ENCODE data around the gene ANKRD13D. TPM values are rescaled to one million over a fixed set of nuclear protein-coding genes. Genes with fewer than 3 reads are reported as not detected.

Gene ANKRD13D
- total RNA-seq, 2 donors from 2014 or later, result 182 to 231 TPM

DNA sequence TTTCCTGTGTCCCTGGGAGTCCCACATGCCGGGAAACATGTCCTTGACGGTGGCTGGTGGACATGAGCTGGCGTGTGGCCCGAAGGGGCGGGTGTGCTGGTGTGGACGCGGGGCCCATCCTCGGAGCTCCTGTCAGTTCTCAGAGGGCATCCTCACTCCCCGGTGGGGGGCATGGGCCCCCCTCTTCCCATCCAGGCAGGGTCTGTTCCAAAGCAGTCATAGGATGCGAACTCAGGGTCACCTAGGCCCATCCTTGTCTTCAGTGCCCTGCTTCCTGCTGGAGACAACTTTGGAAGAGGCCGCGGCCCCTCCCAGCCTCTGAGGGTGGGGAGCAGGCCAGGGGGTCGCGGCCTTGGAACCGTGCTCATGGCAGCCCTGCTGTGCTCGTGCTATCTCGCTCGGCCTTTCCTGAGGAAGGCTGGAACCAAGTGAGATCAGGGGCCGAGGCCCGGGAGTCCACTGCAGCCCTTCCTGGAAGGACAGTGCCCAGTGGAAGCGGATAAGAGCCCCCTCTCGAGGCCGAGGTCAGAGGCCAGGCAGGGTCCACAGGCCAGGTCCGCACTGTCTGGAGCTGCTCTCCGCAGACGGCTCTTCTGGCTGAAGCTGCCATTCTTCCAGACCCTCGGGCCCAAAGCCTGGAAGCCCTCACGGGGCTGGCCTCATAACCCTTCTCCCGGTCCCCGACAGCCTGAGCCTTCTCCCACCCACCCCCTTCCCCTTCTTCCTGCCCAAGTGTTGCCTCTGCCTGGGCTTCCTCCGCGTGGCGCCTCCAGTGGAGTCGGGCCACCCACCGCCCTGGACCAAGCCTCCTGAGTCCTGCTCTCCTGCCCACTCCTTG, 14.1 kb upstream of the ANKRD13D start:
- ATAC-seq, result no peak
- H3K4me3 Mint-ChIP-seq, result peak overlapping the region; percentile 93
- H3K27me3 Mint-ChIP-seq, result no peaks in the 10 kb centered on the region
- H3K4me1 Mint-ChIP-seq (ENCODE audit: low read depth in 2 of 2), result peaks cover 63 to 68% of the 10 kb centered on the region in 2 donors
- DNase-seq (ENCODE audit: low spot score), result peak; percentile 55
- no peaks in the 10 kb centered on the region for H3K9me3 Mint-ChIP-seq
- H3K27ac Mint-ChIP-seq, result peak overlapping the region; percentile 99 to 100
- peaks cover 5% of the 10 kb centered on the region for H3K36me3 Mint-ChIP-seq

- no peak for DNase-seq (ENCODE audit: low spot score)
- no peak for ATAC-seq
- Mint-ChIP-seq H3K9me3 (no peaks in the 10 kb centered on the region), H3K27ac (peak overlapping the region; percentile 99 to 100), H3K4me1 (ENCODE audit: low read depth in 2 of 2) (peaks cover 58 to 60% of the 10 kb centered on the region in 2 donors), H3K27me3 (no peaks in the 10 kb centered on the region), H3K36me3 (no peaks in the 10 kb centered on the region), H3K4me3 (peak overlapping the region; percentile 93)
Observed at GRCh38 chr11:67275606-67276409, 13.3 kb upstream of the ANKRD13D start.

- Mint-ChIP-seq H3K36me3 (no peaks in the 10 kb centered on the region), H3K9me3 (no peaks in the 10 kb centered on the region), H3K27me3 (no peaks in the 10 kb centered on the region), H3K4me1 (ENCODE audit: low read depth in 2 of 2) (peaks cover 48 to 50% of the 10 kb centered on the region in 2 donors), H3K27ac (peak overlapping the region; percentile 99 to 100), H3K4me3 (peak overlapping the region; percentile 93)
- ATAC-seq (peak; percentile 69 to 72), DNase-seq (ENCODE audit: low spot score) (no peak)
Observed at GRCh38 chr11:67276781-67277230, 12.3 kb upstream of the ANKRD13D start.

GRCh38 chr11:67277231-67277961, 11.7 kb upstream of the ANKRD13D start:
- Mint-ChIP-seq H3K27me3 (no peaks in the 10 kb centered on the region), H3K9me3 (no peaks in the 10 kb centered on the region), H3K4me1 (ENCODE audit: low read depth in 2 of 2) (peaks cover 43 to 44% of the 10 kb centered on the region in 2 donors), H3K4me3 (peak overlapping the region; percentile 93), H3K27ac (peak overlapping the region; percentile 99 to 100), H3K36me3 (no peaks in the 10 kb centered on the region)
- ATAC-seq (peak; percentile 93 to 94), DNase-seq (ENCODE audit: low spot score) (peak; percentile 96)

- Mint-ChIP-seq H3K27ac (peak overlapping the region; percentile 99 to 100), H3K4me3 (peak overlapping the region; percentile 93), H3K9me3 (no peaks in the 10 kb centered on the region), H3K4me1 (ENCODE audit: low read depth in 2 of 2) (peaks cover 42 to 44% of the 10 kb centered on the region in 2 donors), H3K27me3 (no peaks in the 10 kb centered on the region), H3K36me3 (no peaks in the 10 kb centered on the region)
- DNase-seq (ENCODE audit: low spot score) (no peak), ATAC-seq (no peak)
Observed at GRCh38 chr11:67278135-67278938, 10.8 kb upstream of the ANKRD13D start.

- Mint-ChIP-seq H3K4me3 (peak overlapping the region; percentile 36), H3K27me3 (no peaks in the 10 kb centered on the region), H3K27ac (peak overlapping the region; percentile 99 to 100), H3K9me3 (no peaks in the 10 kb centered on the region), H3K4me1 (ENCODE audit: low read depth in 2 of 2) (peaks cover 42 to 44% of the 10 kb centered on the region in 2 donors), H3K36me3 (no peaks in the 10 kb centered on the region)
- ATAC-seq (no peak), DNase-seq (ENCODE audit: low spot score) (peak; percentile 49)
Observed at GRCh38 chr11:67278939-67279588, 10.0 kb upstream of the ANKRD13D start.

DNA sequence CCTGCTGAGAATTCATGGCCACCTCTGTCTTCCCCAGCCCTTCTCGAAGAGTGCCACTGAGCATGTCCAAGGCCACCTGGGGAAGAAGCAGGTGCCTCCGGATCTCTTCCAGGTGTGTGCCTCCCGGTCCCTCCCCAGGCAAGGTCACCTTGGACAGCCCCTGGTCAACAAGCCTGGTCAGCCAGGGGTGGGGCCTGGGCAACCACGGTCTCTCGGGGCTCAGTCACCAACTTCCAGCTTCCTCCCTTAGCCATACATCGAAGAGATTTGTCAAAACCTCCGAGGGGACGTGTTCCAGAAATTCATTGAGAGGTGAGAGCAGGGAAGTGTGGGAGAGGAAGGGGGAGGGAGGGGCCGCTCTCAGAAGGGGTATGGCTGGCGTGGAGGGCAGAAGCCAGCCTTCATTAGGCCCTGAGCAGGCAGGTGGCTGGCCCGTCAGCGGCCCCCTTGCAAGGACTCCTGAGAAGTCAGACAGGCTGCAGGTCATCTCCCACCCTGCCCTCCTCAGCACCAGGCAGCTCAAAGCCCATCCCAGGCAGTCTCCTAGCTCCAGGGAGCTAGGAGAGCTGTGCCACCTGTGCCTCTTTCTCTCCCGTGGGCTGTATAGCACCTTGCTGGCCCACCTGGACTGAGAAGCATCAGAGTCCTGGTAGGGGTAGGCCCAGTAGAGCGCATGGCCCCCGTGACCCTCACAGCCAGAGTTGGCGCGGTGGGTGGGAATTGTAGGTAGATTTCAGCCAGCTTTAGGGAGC, 9.3 kb upstream of the ANKRD13D start:
- H3K9me3 Mint-ChIP-seq, result no peaks in the 10 kb centered on the region

GRCh38 chr11:67280341-67280787, 8.7 kb upstream of the ANKRD13D start:
- Mint-ChIP-seq H3K27ac (peak overlapping the region; percentile 99 to 100), H3K4me3 (no peak overlapping the region), H3K4me1 (ENCODE audit: low read depth in 2 of 2) (peaks cover 33 to 39% of the 10 kb centered on the region in 2 donors), H3K36me3 (no peaks in the 10 kb centered on the region), H3K27me3 (no peaks in the 10 kb centered on the region), H3K9me3 (no peaks in the 10 kb centered on the region)
- no peak for ATAC-seq
- DNase-seq (ENCODE audit: low spot score), result no peak

More for the DNA sequence above, 9.3 kb upstream of the ANKRD13D start:
- ATAC-seq (no peak), DNase-seq (ENCODE audit: low spot score) (peak; percentile 58)
- H3K27ac Mint-ChIP-seq, result peak overlapping the region; percentile 99 to 100
- no peaks in the 10 kb centered on the region for H3K27me3 Mint-ChIP-seq
- H3K4me3 Mint-ChIP-seq, result no peak overlapping the region
- H3K4me1 Mint-ChIP-seq (ENCODE audit: low read depth in 2 of 2), result peaks cover 35 to 40% of the 10 kb centered on the region in 2 donors
- H3K36me3 Mint-ChIP-seq, result no peaks in the 10 kb centered on the region

- H3K4me1 Mint-ChIP-seq (ENCODE audit: low read depth in 2 of 2), result peaks cover 29 to 33% of the 10 kb centered on the region in 2 donors
- no peaks in the 10 kb centered on the region for H3K36me3 Mint-ChIP-seq
- ATAC-seq (no peak), DNase-seq (ENCODE audit: low spot score) (peak; percentile 55)
- no peaks in the 10 kb centered on the region for H3K27me3 Mint-ChIP-seq
- H3K4me3 Mint-ChIP-seq, result no peak overlapping the region
- peak overlapping the region; percentile 99 to 100 for H3K27ac Mint-ChIP-seq
- H3K9me3 Mint-ChIP-seq, result no peaks in the 10 kb centered on the region
Observed at GRCh38 chr11:67280788-67281551, 8.1 kb upstream of the ANKRD13D start.

DNA sequence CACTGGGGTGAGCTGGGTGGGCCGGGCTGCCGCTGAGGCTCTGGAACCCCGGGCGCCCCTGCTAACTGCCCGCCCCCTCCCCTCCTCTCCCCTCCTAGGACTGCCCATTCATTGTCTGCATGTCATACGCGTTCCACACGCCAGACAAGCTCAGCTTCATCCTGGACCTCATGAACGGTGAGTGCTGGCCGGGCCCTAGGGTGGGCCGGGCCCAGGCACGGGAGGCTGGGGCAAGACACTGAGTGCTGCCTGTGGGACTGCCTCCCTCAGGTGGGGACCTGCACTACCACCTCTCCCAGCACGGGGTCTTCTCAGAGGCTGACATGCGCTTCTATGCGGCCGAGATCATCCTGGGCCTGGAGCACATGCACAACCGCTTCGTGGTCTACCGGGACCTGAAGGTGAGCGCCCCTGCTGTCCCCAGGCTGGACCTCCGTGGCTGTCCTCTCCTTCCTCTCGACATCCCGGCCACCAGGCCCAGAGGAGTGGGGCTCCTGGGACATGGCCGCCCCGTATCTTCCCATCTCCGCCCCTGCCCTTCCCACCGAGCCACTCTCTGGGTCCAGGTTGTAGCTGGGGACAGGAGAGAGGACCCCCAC, 7.5 kb upstream of the ANKRD13D start:
- peaks cover 28 to 30% of the 10 kb centered on the region in 2 donors for H3K4me1 Mint-ChIP-seq (ENCODE audit: low read depth in 2 of 2)
- no peaks in the 10 kb centered on the region for H3K9me3 Mint-ChIP-seq
- H3K36me3 Mint-ChIP-seq, result no peaks in the 10 kb centered on the region
- no peaks in the 10 kb centered on the region for H3K27me3 Mint-ChIP-seq
- DNase-seq (ENCODE audit: low spot score) (peak; percentile 55), ATAC-seq (no peak)
- H3K27ac Mint-ChIP-seq, result peak overlapping the region in 1 of 2 donors; percentile 53
- H3K4me3 Mint-ChIP-seq, result no peak overlapping the region

Measured in natural killer cell treated with Interleukin-12 subunit alpha and Interleukin-12 subunit beta and Interleukin-15 and Interleukin-18, amount 100 ng/mL, for 72 hours (primary cell).